ENCODE data around the gene OR2T35.

GRCh38 chr1:248625166-248625565, 19.9 kb downstream of the OR2T35 start:
- TF ChIP-seq, protein P1, sequence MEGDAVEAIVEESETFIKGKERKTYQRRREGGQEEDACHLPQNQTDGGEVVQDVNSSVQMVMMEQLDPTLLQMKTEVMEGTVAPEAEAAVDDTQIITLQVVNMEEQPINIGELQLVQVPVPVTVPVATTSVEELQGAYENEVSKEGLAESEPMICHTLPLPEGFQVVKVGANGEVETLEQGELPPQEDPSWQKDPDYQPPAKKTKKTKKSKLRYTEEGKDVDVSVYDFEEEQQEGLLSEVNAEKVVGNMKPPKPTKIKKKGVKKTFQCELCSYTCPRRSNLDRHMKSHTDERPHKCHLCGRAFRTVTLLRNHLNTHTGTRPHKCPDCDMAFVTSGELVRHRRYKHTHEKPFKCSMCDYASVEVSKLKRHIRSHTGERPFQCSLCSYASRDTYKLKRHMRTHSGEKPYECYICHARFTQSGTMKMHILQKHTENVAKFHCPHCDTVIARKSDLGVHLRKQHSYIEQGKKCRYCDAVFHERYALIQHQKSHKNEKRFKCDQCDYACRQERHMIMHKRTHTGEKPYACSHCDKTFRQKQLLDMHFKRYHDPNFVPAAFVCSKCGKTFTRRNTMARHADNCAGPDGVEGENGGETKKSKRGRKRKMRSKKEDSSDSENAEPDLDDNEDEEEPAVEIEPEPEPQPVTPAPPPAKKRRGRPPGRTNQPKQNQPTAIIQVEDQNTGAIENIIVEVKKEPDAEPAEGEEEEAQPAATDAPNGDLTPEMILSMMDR (IDR thresholded peaks at IDR 0.05) = no peak
- TF ChIP-seq EP300 (IDR thresholded peaks at IDR 0.05) = no peak
